ENCODE measurements around the gene TXNL4B. TPM values are rescaled to one million over a fixed set of nuclear protein-coding genes. Genes with fewer than 3 reads are reported as not detected.
"Not testable (repeated sequence)": the region's sequence is repeated elsewhere in the genome, so short reads cannot be mapped to it uniquely, and the experiment has no call there.

Gene TXNL4B
- total RNA-seq, 1 donor from 2014 or later, result 7.1 TPM

- Mint-ChIP-seq H3K36me3 (ENCODE audit: low read depth) (peaks cover 5% of the 10 kb centered on the region), H3K27me3 (ENCODE audit: low read depth) (peaks cover 9% of the 10 kb centered on the region), H3K27ac (ENCODE audit: unreplicated experiment) (no peak overlapping the region), H3K9me3 (ENCODE audit: low read depth) (no peaks in the 10 kb centered on the region), H3K4me1 (ENCODE audit: low read depth) (no peaks in the 10 kb centered on the region), H3K4me3 (ENCODE audit: unreplicated experiment) (no peak overlapping the region)
- DNase-seq (ENCODE audit: low spot score), result no peak
- no peak for TF ChIP-seq CTCF (IDR thresholded peaks at IDR 0.05)
Measured at GRCh38 chr16:72060405-72060804, 33.0 kb downstream of the TXNL4B start.

- not testable (repeated sequence) for H3K9me3 Mint-ChIP-seq (ENCODE audit: low read depth); H3K27ac Mint-ChIP-seq (ENCODE audit: unreplicated experiment); H3K36me3 Mint-ChIP-seq (ENCODE audit: low read depth); H3K4me1 Mint-ChIP-seq (ENCODE audit: low read depth); H3K4me3 Mint-ChIP-seq (ENCODE audit: unreplicated experiment); H3K27me3 Mint-ChIP-seq (ENCODE audit: low read depth); DNase-seq (ENCODE audit: low spot score)
Measured at GRCh38 chr16:72059060-72059459, 34.4 kb downstream of the TXNL4B start.

GRCh38 chr16:72057313-72057712, 36.1 kb downstream of the TXNL4B start:
- not testable (repeated sequence) for H3K4me3 Mint-ChIP-seq (ENCODE audit: unreplicated experiment); H3K36me3 Mint-ChIP-seq (ENCODE audit: low read depth); H3K9me3 Mint-ChIP-seq (ENCODE audit: low read depth); H3K4me1 Mint-ChIP-seq (ENCODE audit: low read depth); H3K27ac Mint-ChIP-seq (ENCODE audit: unreplicated experiment); DNase-seq (ENCODE audit: low spot score)
- peaks cover 10% of the 10 kb centered on the region for H3K27me3 Mint-ChIP-seq (ENCODE audit: low read depth)

GRCh38 chr16:72055911-72056310, 37.5 kb downstream of the TXNL4B start:
- Mint-ChIP-seq H3K9me3 (ENCODE audit: low read depth) (no peaks in the 10 kb centered on the region), H3K4me3 (ENCODE audit: unreplicated experiment) (no peak overlapping the region)

GRCh38 chr16:72054254-72054847, 39.1 kb downstream of the TXNL4B start, which contains the start of gene HP:
Gene HP (plus strand): TSS chr16:72054505. CDS start chr16:72054653, 148 bp downstream.
- H3K27ac Mint-ChIP-seq (ENCODE audit: unreplicated experiment); H3K4me3 Mint-ChIP-seq (ENCODE audit: unreplicated experiment); H3K9me3 Mint-ChIP-seq (ENCODE audit: low read depth); H3K36me3 Mint-ChIP-seq (ENCODE audit: low read depth); H3K4me1 Mint-ChIP-seq (ENCODE audit: low read depth); DNase-seq (ENCODE audit: low spot score): not testable (repeated sequence)
- peaks cover 10% of the 10 kb centered on the region for H3K27me3 Mint-ChIP-seq (ENCODE audit: low read depth)

More at GRCh38 chr16:72055911-72056310, 37.5 kb downstream of the TXNL4B start:
- TF ChIP-seq CTCF (IDR thresholded peaks at IDR 0.05), result no peak
- DNase-seq (ENCODE audit: low spot score), result no peak
- Mint-ChIP-seq H3K27ac (ENCODE audit: unreplicated experiment) (no peak overlapping the region), H3K27me3 (ENCODE audit: low read depth) (peaks cover 10% of the 10 kb centered on the region), H3K4me1 (ENCODE audit: low read depth) (no peaks in the 10 kb centered on the region), H3K36me3 (ENCODE audit: low read depth) (peaks cover 2% of the 10 kb centered on the region)

- peaks cover 11% of the 10 kb centered on the region for H3K9me3 Mint-ChIP-seq (ENCODE audit: low read depth)
- no peak overlapping the region for H3K27ac Mint-ChIP-seq (ENCODE audit: unreplicated experiment)
- no peak overlapping the region for H3K4me3 Mint-ChIP-seq (ENCODE audit: unreplicated experiment)
Measured at GRCh38 chr16:72051818-72052217, 41.6 kb downstream of the TXNL4B start.

More at GRCh38 chr16:72051818-72052217, 41.6 kb downstream of the TXNL4B start:
- Mint-ChIP-seq H3K4me1 (ENCODE audit: low read depth) (no peaks in the 10 kb centered on the region), H3K27me3 (ENCODE audit: low read depth) (peaks cover 6% of the 10 kb centered on the region), H3K36me3 (ENCODE audit: low read depth) (peaks cover 8% of the 10 kb centered on the region)
- DNase-seq (ENCODE audit: low spot score), result no peak
- TF ChIP-seq CTCF (IDR thresholded peaks at IDR 0.05), result no peak
